SU-DHL-6 (cell line): Measurements from ENCODE around the gene TNFAIP8.

ENCODE experiments used
- EZH2phosphoT487 ChIP-seq: fragments of 200-600 bp; sonication (generic), shearing (Covaris generic); conservative IDR thresholded peaks from 2 replicates; pipeline ENCODE4 v1.6.1; 2018; ENCODE audit warnings: mild to moderate bottlenecking, antibody characterized with exemption, low read length, moderate library complexity, mixed read lengths
- TF ChIP-seq, protein P1 (sequence below): fragments of 200-600 bp; sonication (generic); IDR thresholded peaks from one replicate; pipeline ENCODE4 v1.5.1; 2017; ENCODE audit warnings: antibody characterized with exemption, mild to moderate bottlenecking, low read length, moderate library complexity; ENCODE audit not compliant: insufficient read depth, poor library complexity, severe bottlenecking

DNA sequence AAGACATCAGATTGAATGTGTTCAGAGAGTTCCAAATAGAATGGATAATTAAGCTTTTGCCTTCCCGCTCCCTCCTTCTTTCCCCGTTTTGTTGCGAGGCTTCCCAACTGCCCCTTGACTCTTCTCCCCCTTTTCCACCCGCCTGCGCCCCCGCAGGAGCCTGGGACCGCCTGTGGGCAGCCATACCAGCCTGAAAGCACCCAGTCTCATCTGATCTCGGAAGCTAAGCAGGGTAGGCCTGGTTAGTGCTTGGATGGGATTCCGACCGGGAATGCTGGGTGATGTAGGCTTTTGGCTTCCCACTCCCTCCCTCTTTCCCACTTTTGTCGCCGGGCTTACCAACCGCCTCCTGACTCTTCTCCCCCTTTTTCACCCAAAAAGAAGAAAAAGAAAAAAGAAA is 89.7 kb downstream of the TNFAIP8 start:
- TF ChIP-seq, protein P1, sequence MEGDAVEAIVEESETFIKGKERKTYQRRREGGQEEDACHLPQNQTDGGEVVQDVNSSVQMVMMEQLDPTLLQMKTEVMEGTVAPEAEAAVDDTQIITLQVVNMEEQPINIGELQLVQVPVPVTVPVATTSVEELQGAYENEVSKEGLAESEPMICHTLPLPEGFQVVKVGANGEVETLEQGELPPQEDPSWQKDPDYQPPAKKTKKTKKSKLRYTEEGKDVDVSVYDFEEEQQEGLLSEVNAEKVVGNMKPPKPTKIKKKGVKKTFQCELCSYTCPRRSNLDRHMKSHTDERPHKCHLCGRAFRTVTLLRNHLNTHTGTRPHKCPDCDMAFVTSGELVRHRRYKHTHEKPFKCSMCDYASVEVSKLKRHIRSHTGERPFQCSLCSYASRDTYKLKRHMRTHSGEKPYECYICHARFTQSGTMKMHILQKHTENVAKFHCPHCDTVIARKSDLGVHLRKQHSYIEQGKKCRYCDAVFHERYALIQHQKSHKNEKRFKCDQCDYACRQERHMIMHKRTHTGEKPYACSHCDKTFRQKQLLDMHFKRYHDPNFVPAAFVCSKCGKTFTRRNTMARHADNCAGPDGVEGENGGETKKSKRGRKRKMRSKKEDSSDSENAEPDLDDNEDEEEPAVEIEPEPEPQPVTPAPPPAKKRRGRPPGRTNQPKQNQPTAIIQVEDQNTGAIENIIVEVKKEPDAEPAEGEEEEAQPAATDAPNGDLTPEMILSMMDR: no peak
- TF ChIP-seq EZH2phosphoT487: no peak
